ENCODE data around the gene CKAP2L. TPM values are rescaled to one million over a fixed set of nuclear protein-coding genes. Genes with fewer than 3 reads are reported as not detected.

CKAP2L gene
- total and polyA plus RNA-seq, 9 donors, result 0.11 to 1.4 (median 0.15) TPM; not detected in 3

DNA sequence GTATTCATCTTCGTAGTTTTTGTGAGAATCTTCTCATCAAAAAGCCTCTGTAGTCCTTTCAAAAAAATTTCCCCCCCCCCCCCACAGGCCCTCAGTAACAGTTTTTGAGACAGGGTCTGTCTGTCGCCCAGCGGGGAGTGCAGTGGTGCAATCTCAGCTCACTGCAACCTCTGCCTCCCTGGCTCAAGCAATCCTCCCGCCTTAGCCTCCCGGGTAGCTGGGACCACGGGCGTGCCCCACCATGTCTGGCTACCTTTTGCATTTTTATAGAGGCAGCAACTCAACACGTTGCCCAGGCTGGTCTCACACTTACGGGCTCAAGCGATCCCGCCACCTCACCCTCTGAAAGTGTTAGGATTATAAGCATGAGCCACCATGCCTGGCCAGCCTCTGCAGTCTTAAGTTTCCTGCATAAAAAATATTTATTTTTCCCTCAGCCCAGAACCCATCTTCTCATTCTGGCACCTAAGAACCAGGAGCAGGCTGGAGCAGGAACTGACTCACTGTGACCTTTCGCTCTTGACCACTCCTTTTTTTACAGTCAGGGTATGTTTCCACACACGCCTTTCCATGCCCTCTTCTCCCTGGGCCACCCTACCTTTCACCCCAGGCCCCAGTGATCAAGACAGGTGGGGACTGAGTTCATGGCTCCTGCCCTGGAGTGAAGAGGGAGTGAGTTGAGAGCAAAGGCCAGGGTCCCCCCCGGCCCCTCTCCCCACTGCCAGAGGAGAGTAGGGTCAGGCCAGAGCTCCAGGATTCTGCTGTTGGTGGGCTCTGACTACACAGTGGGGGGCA lies 76.1 kb downstream of the CKAP2L start:
- Histone ChIP-seq H3K27ac (no peak overlapping the region), H3K4me1 (ENCODE audit: insufficient read depth) (no peaks in the 10 kb centered on the region), H3K4me3 (no peak overlapping the region), H3K9me3 (no peaks in the 10 kb centered on the region), H3K36me3 (no peaks in the 10 kb centered on the region), H3K27me3 (no peaks in the 10 kb centered on the region)
- 78 to 82% (median 79%) methylated on average over 14 of the region's 14 CpGs for WGBS, 3 donors
- intact Hi-C loops (cut with DNase I), result no loop called here
- TF ChIP-seq EP300 (IDR thresholded peaks at IDR 0.05) (no peak), POLR2A (IDR thresholded peaks at IDR 0.05) (no peak)
- TF ChIP-seq, protein P1, sequence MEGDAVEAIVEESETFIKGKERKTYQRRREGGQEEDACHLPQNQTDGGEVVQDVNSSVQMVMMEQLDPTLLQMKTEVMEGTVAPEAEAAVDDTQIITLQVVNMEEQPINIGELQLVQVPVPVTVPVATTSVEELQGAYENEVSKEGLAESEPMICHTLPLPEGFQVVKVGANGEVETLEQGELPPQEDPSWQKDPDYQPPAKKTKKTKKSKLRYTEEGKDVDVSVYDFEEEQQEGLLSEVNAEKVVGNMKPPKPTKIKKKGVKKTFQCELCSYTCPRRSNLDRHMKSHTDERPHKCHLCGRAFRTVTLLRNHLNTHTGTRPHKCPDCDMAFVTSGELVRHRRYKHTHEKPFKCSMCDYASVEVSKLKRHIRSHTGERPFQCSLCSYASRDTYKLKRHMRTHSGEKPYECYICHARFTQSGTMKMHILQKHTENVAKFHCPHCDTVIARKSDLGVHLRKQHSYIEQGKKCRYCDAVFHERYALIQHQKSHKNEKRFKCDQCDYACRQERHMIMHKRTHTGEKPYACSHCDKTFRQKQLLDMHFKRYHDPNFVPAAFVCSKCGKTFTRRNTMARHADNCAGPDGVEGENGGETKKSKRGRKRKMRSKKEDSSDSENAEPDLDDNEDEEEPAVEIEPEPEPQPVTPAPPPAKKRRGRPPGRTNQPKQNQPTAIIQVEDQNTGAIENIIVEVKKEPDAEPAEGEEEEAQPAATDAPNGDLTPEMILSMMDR (IDR thresholded peaks at IDR 0.05), result no peak
- no peak for DNase-seq

DNA sequence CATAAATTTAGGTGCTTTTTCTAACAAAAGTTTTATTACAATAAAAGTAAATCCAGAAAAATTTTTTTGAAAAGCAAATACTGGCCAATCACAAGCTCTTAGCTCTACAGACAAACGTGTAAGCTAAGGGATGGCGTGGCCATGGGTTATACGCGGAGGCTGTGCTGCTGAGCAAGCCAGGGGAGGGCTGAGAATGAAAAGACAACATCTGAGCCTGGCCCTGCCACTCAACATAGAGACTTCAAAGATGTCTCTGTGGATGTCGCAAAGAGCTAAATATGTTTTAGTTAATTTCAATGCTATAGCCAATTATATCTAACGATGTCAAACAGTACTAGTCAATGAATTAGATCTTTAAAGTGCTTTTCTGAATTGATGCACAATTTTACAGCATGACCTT lies 76.9 kb downstream of the CKAP2L start:
- TF ChIP-seq POLR2A (IDR thresholded peaks at IDR 0.05), result no peak
- TF ChIP-seq, protein P1 (IDR thresholded peaks at IDR 0.05), result no peak
- no peak for TF ChIP-seq EP300 (IDR thresholded peaks at IDR 0.05)
- no peak for DNase-seq
- H3K4me3 ChIP-seq, result no peak overlapping the region
- no peaks in the 10 kb centered on the region for H3K27me3 ChIP-seq
- H3K36me3 ChIP-seq, result no peaks in the 10 kb centered on the region
- WGBS, 3 donors, result 56 to 65% (median 62%) methylated on average over 6 of the region's 6 CpGs
- intact Hi-C loops (cut with DNase I), result no loop called here
- H3K4me1 ChIP-seq (ENCODE audit: insufficient read depth), result no peaks in the 10 kb centered on the region
- H3K9me3 ChIP-seq, result no peaks in the 10 kb centered on the region
- no peak overlapping the region for H3K27ac ChIP-seq

Other genes starting within 250 kb of the CKAP2L start
- 10 to 100 TPM in 6 of 7 donors, 1 to 10 TPM in 1; 7.9 to 29.9 (median 18.9) TPM for gene POLR1B, start 222.1 kb downstream of the CKAP2L start, total RNA-seq
- gene POLR1B, start 222.1 kb downstream of the CKAP2L start, polyA plus RNA-seq, result 10 to 100 TPM in 1 of 2 donors, 1 to 10 TPM in 1; 5.6 to 25.8 TPM
- 10 to 100 TPM; 14.2 to 28.6 (median 22.2) TPM for gene CHCHD5, start 180.0 kb downstream of the CKAP2L start, total RNA-seq
- gene CHCHD5, start 180.0 kb downstream of the CKAP2L start, polyA plus RNA-seq, result 10 to 100 TPM in 1 of 2 donors, 1 to 10 TPM in 1; 1.7 to 26.0 TPM
- gene SLC20A1, start 118.7 kb downstream of the CKAP2L start, total RNA-seq, result 10 to 100 TPM; 13.1 to 49.9 (median 19.9) TPM
- gene SLC20A1, start 118.7 kb downstream of the CKAP2L start, polyA plus RNA-seq, result 10 to 100 TPM in 1 of 2 donors, 1 to 10 TPM in 1; 8.2 to 21.8 TPM
- gene NT5DC4, start 43.6 kb downstream of the CKAP2L start, total RNA-seq, result not detected
- not detected for gene NT5DC4, start 43.6 kb downstream of the CKAP2L start, polyA plus RNA-seq
- gene IL1A, start 19.9 kb upstream of the CKAP2L start, total RNA-seq, result under 1 TPM in 4 of 7 donors, not detected in 3; 0.10 to 0.69 (median 0.20) TPM
- gene IL1A, start 19.9 kb upstream of the CKAP2L start, polyA plus RNA-seq, result under 1 TPM in 1 of 2 donors, not detected in 1; 0.07 TPM
- gene IL1B, start 72.2 kb upstream of the CKAP2L start, total RNA-seq, result 1 to 10 TPM in 6 of 7 donors, not detected in 1; 1.5 to 5.2 (median 2.3) TPM
- gene IL1B, start 72.2 kb upstream of the CKAP2L start, polyA plus RNA-seq, result 1 to 10 TPM in 1 of 2 donors, under 1 TPM in 1; 0.39 to 2.7 TPM
- gene IL37, start 146.6 kb upstream of the CKAP2L start, total RNA-seq, result not detected
- not detected for gene IL37, start 146.6 kb upstream of the CKAP2L start, polyA plus RNA-seq
- gene IL36G, start 213.4 kb upstream of the CKAP2L start, total RNA-seq, result not detected
- not detected for gene IL36G, start 213.4 kb upstream of the CKAP2L start, polyA plus RNA-seq
- gene IL36A, start 240.8 kb upstream of the CKAP2L start, total RNA-seq, result not detected
- gene IL36A, start 240.8 kb upstream of the CKAP2L start, polyA plus RNA-seq, result not detected